ENCODE measurements around the gene TMEM54. TPM values are rescaled to one million over a fixed set of nuclear protein-coding genes. Genes with fewer than 3 reads are reported as not detected.

Gene TMEM54, protein sequence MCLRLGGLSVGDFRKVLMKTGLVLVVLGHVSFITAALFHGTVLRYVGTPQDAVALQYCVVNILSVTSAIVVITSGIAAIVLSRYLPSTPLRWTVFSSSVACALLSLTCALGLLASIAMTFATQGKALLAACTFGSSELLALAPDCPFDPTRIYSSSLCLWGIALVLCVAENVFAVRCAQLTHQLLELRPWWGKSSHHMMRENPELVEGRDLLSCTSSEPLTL
- polyA plus RNA-seq (2014; cell fraction: cytosol; rRNA removed): 5.1 and 7.2 TPM in 2 replicates
- 8.8 and 9.2 TPM in 2 replicates for polyA plus RNA-seq (2014; cell fraction: nucleus; rRNA removed)

DNA sequence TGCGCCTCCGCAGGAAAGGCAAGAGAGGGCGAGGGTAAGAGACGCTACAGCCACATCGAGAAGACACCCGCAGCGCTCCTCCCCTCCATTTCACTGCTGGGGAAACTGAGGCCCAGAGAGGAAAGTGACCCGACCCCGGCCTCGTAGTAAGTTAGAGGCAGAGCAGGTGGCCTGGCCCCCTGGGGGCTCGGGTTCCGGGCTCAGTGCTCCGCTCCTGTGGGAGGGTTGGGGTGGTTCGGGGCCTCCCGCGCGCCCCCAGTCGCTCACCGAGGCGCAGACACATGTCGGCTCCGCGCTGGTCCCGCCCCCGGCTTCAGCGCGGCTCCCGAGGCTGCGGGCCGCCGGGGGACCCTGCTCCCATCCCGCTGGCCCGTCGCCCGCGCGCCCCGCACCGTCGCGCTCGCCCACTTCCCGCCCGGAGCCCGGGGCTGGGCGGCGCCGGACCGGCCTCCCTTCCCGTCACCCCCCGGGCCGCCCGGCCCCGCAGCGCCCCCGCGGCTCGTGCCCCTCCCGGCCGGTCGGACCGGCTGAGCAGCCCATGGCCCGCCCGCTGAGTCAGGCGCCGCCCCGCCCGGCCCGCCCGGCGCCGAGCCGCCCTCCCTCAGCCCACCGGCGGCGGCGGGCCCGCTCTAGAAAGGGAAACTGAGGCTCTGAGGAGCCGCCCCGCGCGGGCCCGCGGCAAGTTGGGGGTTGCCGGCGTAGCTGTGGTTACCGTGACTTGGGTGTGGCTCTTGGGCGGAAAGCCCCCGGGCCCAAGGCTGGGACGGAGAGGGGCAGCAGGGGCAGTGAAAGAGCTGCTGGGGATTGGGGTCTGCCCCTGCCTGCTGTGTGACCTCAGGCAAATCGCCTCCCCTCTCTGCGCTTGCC, at the start of gene TMEM54:
Gene TMEM54, minus strand, starts transcription at position 434 of the 867 bp plus-strand sequence. Its CDS starts 151 bp downstream, at position 283.
- DNase-seq (ENCODE audit: low spot score): no peak

GRCh38 chr1:32949519-32949918, 48.3 kb upstream of the TMEM54 start:
- no peak for DNase-seq (ENCODE audit: low spot score)

GRCh38 chr1:32948905-32949304, 47.7 kb upstream of the TMEM54 start:
- DNase-seq (ENCODE audit: low spot score): no peak

DNA sequence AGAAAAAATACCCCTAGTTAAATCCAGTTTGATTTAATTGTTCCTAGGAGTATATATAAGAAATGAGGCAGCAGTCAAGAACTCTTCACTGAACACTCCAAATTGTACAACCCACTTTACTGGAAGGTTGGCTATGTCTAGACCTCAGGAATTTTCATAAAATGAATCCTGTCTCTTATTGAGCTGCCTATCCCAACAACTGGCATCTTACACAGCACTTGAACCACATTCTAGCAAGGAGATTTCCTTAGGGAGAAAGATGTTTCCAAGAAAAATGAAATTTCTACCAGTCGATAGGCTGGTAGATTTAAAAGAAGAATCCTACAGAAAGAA, 47.2 kb upstream of the TMEM54 start:
- no peak for DNase-seq (ENCODE audit: low spot score)

DNA sequence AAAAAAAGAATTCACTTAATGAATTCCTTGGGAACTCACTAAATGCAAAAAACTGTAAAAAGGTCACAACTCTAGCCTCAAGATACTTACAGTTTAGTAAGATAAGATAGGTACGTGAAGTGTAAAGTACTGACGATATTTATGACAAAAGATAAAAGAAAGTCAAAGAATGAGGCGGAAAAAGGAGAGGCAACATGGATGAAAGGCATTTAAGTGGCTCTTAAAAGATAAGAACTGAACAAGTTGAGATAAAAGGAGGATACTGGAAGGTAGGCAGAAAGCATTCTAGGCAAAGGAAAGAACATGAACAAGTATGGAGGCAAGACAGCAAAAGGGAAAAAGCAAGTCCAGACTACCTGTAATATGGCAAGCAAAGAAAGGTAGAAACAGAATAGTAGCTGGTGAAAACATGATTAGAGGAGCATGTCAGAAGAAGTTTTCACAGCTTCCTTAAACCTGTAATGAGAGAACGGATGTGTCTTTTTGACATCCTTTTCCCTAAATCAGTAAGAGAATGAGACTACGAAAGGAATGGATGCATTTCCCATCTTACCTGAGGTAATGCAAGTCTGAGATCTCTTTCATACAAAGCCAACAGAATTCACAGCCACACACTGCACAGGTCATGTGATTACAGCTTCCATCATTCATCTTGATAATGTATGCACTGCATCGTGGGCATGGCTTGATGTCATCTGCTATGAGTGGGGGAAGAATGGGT, 46.6 kb upstream of the TMEM54 start:
- no peak for DNase-seq (ENCODE audit: low spot score)

DNA sequence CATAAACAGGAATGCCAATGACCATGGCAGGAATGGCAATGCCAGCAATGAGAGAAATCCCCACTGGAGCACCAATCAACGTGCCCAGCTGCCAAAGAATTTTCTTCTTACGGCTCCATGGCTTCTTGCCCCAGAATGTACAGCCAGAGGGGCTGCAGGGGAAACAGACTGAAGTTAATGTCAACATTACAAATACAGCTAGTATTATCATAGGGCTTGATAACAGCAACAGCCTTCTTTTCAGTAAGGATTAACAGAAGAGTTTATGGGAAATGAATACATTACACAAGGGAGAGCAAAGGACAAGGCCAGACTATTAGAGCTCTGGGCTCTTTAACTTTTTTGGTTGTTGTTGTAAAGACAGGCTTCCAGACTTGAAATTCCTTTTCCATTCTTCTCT, 45.2 kb upstream of the TMEM54 start:
- no peak for DNase-seq (ENCODE audit: low spot score)

DNA sequence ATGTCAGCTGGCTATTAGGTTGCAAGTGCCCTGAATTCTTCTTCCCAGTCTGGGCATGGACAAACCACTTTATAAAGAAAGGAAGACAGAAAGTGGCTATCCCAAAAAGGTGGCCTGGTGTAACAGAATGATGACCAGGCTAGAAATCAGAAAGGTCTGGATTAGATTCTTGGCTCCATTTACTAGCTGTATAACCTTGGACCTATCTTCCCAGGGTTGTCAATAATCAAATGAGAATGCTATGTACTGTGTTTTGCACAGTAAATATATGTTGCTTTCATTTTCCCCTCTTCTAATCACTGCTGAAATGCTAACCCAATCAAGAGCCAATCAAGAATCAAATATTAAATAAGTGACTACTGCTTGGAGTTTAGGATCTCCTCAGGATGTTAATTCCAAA, 43.0 kb upstream of the TMEM54 start:
- DNase-seq (ENCODE audit: low spot score): no peak

GRCh38 chr1:32939655-32940371, 38.6 kb upstream of the TMEM54 start:
- DNase-seq (ENCODE audit: low spot score): no peak

DNA sequence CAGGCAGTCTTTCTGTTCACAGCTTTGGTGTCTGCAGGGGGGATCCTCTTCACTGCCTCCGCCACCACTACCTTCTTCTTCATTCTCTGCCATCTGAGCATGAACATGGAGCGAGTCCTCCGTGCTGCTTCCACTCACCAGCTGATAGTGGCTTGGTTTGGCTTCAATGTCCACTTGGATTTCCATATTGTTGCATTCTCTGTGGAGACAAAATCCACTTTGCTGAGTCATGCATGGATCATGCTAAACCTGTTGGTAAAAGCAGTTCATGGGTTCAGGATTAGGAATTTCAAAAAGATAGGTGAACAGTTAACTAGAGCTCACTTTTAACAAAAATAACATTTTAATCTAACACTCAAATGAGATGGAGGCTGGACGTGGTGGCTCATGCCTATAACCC, 35.9 kb upstream of the TMEM54 start:
- DNase-seq (ENCODE audit: low spot score): no peak

DNA sequence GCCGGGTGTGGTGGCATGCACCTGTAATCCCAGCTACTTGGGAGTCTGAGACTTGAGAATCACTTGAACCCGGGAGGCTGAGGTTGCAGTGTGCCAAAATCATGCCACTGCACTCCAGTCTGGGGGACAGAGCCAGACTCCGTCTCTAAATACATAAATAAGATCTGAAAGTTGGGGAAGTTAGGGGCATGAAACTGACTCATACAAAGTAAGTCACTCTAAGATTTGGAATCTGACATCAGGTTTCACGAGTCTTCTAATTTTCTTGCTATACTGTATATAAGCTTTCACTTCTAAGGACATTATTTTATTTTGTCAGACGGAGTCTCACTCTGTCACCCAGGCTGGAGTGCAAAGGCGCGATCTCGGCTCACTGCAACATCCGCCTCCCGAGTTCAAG, 33.3 kb upstream of the TMEM54 start:
- no peak for DNase-seq (ENCODE audit: low spot score)

DNA sequence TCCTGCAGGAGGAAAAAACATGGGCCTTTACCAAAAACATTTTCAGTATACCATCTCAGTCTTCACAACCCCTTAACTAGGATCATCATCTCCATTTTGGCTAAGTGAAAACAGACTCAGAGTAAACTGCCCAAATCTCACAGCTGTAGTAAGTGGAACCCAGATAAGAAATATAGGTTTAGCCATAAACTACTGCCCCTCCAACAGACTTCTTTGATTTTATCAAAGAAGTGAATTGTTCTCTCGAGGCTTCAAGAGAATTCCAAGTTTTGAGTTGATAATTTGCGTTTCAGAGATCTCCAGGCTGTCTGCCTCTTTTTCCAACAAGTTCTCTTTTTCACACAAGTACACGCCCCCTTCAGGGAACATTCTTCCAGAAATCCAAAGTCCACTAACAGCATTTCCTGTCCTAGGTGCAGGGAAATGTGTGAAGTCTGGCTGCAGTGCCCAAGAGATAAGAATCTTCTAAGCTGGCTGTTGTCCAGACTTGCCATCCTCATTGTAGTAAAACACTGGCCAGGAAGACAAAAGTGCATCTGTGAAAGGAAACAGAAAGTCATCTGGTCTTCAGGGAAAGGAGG, 32.6 kb upstream of the TMEM54 start:
- DNase-seq (ENCODE audit: low spot score): peak; percentile 85

DNA sequence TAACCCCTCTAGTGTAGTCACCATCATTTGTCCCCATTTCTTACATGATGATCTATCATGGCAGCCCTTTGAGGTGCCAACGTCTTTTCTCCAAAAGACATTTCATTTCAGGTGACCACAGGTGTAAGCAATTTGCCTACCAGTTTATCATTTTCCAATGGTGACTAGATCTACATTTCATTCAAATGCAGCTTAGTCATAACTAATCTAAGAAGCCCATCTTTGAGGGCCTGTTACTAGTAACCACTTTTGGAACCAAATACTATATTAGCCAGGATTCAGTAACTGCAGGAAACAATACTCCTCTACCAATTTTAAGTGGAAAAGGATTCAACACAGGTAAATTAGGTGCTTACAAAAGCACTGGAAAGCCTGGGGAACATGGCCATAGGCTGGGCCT, 30.6 kb upstream of the TMEM54 start:
- DNase-seq (ENCODE audit: low spot score): no peak

DNA sequence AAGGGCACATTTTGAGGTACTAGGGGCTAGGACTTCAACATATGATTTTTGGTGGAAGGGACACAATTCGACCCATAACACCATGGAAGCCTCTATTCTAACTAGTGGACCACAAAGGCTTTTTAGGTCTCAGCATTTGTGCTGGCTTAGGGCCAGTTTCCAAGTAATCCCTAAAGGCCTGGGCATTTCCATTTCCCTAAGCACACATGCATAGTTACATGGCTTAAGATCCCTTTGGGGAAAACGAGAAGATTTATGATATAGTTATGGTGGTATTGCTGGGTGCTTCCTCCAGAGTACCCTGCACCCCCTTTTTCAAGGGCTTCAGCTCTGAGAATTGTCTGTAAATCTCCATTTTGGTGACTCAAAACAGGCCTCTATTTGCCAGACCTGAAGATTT, 28.2 kb upstream of the TMEM54 start:
- DNase-seq (ENCODE audit: low spot score): no peak

- no peak for DNase-seq (ENCODE audit: low spot score)
Measured at GRCh38 chr1:32928715-32929114, 27.5 kb upstream of the TMEM54 start.

- peak; percentile 84 for DNase-seq (ENCODE audit: low spot score)
Measured at GRCh38 chr1:32928285-32928684, 27.1 kb upstream of the TMEM54 start.

- DNase-seq (ENCODE audit: low spot score): no peak
Measured at GRCh38 chr1:32927441-32927840, 26.3 kb upstream of the TMEM54 start.

DNA sequence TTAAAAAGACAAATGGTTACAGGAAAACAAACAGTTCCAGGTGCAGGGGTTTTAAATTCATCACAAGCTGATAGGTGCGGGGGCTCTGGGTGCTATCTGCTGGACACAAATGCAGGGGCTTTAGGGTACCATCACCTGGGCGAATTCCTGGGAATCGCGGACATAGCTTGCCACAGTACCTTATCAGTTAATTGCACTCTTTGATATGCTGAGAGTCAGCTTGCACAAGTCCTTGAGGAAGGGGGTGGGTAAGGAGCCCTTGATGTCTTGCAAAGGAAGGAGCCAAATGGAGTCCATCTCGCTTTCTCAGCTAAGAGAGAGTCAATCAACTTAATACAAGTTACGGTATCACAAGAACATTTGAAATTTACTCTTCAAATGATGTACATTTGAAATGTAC, 25.4 kb upstream of the TMEM54 start:
- DNase-seq (ENCODE audit: low spot score): no peak

GRCh38 chr1:32925403-32926162, 24.4 kb upstream of the TMEM54 start:
- peak; percentile 29 for DNase-seq (ENCODE audit: low spot score)

- no peak for DNase-seq (ENCODE audit: low spot score)
Measured at GRCh38 chr1:32924881-32925344, 23.7 kb upstream of the TMEM54 start.

GRCh38 chr1:32920833-32921232, 19.6 kb upstream of the TMEM54 start:
- no peak for DNase-seq (ENCODE audit: low spot score)
